ENCODE results near the gene TSPAN18. TPM values are rescaled to one million over a fixed set of nuclear protein-coding genes. Genes with fewer than 3 reads are reported as not detected.

The TSPAN18 gene
- total RNA-seq, 1 donor from 2014 or later = 52.8 TPM

- Mint-ChIP-seq H3K4me3 (no peak overlapping the region), H3K27me3 (no peaks in the 10 kb centered on the region), H3K36me3 (no peaks in the 10 kb centered on the region), H3K9me3 (no peaks in the 10 kb centered on the region), H3K4me1 (ENCODE audit: unreplicated experiment) (peaks cover 44% of the 10 kb centered on the region), H3K27ac (no peak overlapping the region)
- no peak for TF ChIP-seq CTCF (conservative IDR thresholded peaks at IDR 0.05)
- DNase-seq (ENCODE audit: extremely low spot score, unreplicated experiment) = no peak
Observed at GRCh38 chr11:44940835-44941234, 214.1 kb downstream of the TSPAN18 start.

GRCh38 chr11:44941259-44942021 lies 214.7 kb downstream of the TSPAN18 start:
- H3K36me3 Mint-ChIP-seq = no peaks in the 10 kb centered on the region
- H3K4me1 Mint-ChIP-seq (ENCODE audit: unreplicated experiment) = peaks cover 48% of the 10 kb centered on the region
- no peak for DNase-seq (ENCODE audit: extremely low spot score, unreplicated experiment)
- H3K27me3 Mint-ChIP-seq = no peaks in the 10 kb centered on the region
- TF ChIP-seq CTCF (conservative IDR thresholded peaks at IDR 0.05) = no peak
- no peaks in the 10 kb centered on the region for H3K9me3 Mint-ChIP-seq
- H3K27ac Mint-ChIP-seq = no peak overlapping the region
- no peak overlapping the region for H3K4me3 Mint-ChIP-seq

- Mint-ChIP-seq H3K4me1 (ENCODE audit: unreplicated experiment) (peaks cover 57% of the 10 kb centered on the region), H3K27ac (no peak overlapping the region), H3K9me3 (no peaks in the 10 kb centered on the region), H3K36me3 (no peaks in the 10 kb centered on the region), H3K27me3 (no peaks in the 10 kb centered on the region), H3K4me3 (peak overlapping the region; percentile 38)
- no peak for DNase-seq (ENCODE audit: extremely low spot score, unreplicated experiment)
- TF ChIP-seq CTCF (conservative IDR thresholded peaks at IDR 0.05) = no peak
Observed at GRCh38 chr11:44942029-44942955, 215.5 kb downstream of the TSPAN18 start.

GRCh38 chr11:44943118-44943517 lies 216.4 kb downstream of the TSPAN18 start:
- no peak for DNase-seq (ENCODE audit: extremely low spot score, unreplicated experiment)

GRCh38 chr11:44943696-44944095 lies 216.9 kb downstream of the TSPAN18 start:
- DNase-seq (ENCODE audit: extremely low spot score, unreplicated experiment) = no peak
- Mint-ChIP-seq H3K27me3 (no peaks in the 10 kb centered on the region), H3K27ac (no peak overlapping the region), H3K36me3 (no peaks in the 10 kb centered on the region), H3K9me3 (no peaks in the 10 kb centered on the region), H3K4me3 (no peak overlapping the region), H3K4me1 (ENCODE audit: unreplicated experiment) (peaks cover 57% of the 10 kb centered on the region)
- TF ChIP-seq CTCF (conservative IDR thresholded peaks at IDR 0.05) = no peak

More at GRCh38 chr11:44943118-44943517, 216.4 kb downstream of the TSPAN18 start:
- TF ChIP-seq CTCF (conservative IDR thresholded peaks at IDR 0.05) = no peak
- Mint-ChIP-seq H3K27me3 (no peaks in the 10 kb centered on the region), H3K36me3 (no peaks in the 10 kb centered on the region), H3K4me3 (no peak overlapping the region), H3K4me1 (ENCODE audit: unreplicated experiment) (peaks cover 57% of the 10 kb centered on the region), H3K9me3 (no peaks in the 10 kb centered on the region), H3K27ac (no peak overlapping the region)

Measured in type B pancreatic cell (in vitro differentiated cells).